ENCODE measurements around the gene SLC37A1. TPM values are rescaled to one million over a fixed set of nuclear protein-coding genes. Genes with fewer than 3 reads are reported as not detected.

Gene SLC37A1
- total and polyA plus RNA-seq, 8 donors, result 8.9 to 26.8 (median 10.5) TPM

DNA sequence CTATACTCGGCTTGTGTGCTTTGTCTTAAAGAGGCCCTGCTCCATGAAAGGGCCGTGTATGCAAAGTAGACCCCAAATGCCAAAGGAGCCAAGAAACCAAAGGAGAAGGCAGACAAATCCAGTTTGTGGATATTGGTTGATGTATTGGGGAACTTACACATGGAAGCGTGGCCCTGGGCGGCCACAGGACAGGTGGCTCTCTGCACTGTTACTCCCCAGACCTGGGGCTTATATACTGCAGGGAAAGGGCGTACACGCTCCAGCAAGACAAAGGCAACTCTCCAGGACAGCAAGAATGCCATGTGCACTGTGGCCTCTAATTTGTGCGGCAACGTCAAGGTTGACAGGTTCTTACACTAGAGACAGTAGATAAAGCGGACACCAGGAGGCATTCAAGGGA is 42.4 kb upstream of the SLC37A1 start:
- Histone ChIP-seq H3K36me3 (no peaks in the 10 kb centered on the region), H3K27me3 (no peaks in the 10 kb centered on the region), H3K4me3 (no peak overlapping the region), H3K27ac (no peak overlapping the region), H3K4me1 (peaks cover 0 to 7% of the 10 kb centered on the region in 2 donors), H3K9me3 (no peaks in the 10 kb centered on the region)
- ATAC-seq, result no peak
- intact Hi-C loops (cut with DNase I), result no loop called here
- DNase-seq, result no peak
- TF ChIP-seq, protein P1, sequence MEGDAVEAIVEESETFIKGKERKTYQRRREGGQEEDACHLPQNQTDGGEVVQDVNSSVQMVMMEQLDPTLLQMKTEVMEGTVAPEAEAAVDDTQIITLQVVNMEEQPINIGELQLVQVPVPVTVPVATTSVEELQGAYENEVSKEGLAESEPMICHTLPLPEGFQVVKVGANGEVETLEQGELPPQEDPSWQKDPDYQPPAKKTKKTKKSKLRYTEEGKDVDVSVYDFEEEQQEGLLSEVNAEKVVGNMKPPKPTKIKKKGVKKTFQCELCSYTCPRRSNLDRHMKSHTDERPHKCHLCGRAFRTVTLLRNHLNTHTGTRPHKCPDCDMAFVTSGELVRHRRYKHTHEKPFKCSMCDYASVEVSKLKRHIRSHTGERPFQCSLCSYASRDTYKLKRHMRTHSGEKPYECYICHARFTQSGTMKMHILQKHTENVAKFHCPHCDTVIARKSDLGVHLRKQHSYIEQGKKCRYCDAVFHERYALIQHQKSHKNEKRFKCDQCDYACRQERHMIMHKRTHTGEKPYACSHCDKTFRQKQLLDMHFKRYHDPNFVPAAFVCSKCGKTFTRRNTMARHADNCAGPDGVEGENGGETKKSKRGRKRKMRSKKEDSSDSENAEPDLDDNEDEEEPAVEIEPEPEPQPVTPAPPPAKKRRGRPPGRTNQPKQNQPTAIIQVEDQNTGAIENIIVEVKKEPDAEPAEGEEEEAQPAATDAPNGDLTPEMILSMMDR (IDR thresholded peaks at IDR 0.05), result no peak

DNA sequence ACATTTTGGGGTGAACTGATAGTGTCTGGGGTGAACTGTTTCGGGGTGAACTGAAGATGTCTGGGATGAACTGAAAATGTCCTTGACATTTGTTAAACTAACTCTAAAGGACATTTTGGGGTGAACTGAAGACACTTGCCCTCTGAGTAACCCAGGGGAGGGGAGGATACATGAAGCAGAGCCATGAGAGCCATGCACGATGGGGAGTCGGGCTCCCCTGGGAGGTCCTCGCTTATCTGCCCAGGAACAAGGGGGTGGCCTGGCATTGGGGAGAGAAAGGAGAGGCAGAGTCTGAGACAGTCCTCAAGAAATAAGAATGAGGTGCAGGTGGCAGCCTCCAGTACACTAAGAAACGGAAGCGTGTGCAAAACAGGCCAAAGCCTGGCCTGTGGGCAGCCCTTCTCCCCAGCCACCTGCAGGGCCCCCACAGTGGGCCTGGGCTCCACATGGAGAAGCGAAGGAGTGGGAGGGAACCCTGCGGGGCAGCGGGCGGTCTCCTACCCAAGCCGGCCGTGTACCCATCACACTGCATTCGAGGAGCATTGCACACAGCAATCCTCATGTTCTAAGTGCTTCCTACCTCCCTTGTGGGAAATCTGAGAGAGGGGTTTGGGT is 41.8 kb upstream of the SLC37A1 start:
- H3K9me3 ChIP-seq, result no peaks in the 10 kb centered on the region
- H3K4me3 ChIP-seq, result no peak overlapping the region
- H3K36me3 ChIP-seq, result no peaks in the 10 kb centered on the region
- ATAC-seq (no peak), DNase-seq (no peak)
- no peaks in the 10 kb centered on the region for H3K27me3 ChIP-seq
- peaks cover 0 to 7% of the 10 kb centered on the region in 2 donors for H3K4me1 ChIP-seq
- H3K27ac ChIP-seq, result no peak overlapping the region
- intact Hi-C loops (cut with DNase I), result no loop called here
- TF ChIP-seq, protein P1 (IDR thresholded peaks at IDR 0.05), result no peak

DNA sequence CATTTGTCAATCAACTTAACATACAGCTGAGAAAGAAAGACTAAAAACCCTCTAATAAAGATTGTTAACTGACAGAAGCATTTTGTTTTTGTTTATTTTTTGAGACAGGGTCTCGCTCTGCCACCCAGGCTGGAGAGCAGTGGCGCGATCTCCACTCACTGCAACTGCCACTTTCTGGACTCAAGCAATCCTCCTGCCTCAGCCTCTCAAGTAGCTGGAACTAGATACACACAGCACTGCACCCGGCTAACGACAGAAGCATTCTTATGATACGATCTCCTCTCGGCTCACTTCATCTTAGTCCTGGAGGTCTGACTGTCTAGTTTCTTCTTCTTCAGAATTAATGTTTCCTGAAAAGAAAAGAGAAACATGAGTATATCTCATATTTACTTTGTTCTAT is 41.1 kb upstream of the SLC37A1 start:
- Histone ChIP-seq H3K9me3 (no peaks in the 10 kb centered on the region), H3K27ac (no peak overlapping the region), H3K4me3 (no peak overlapping the region), H3K36me3 (no peaks in the 10 kb centered on the region), H3K4me1 (peaks cover 0 to 7% of the 10 kb centered on the region in 2 donors), H3K27me3 (no peaks in the 10 kb centered on the region)
- DNase-seq (no peak), ATAC-seq (no peak)
- intact Hi-C loops (cut with DNase I), result no loop called here
- TF ChIP-seq, protein P1 (IDR thresholded peaks at IDR 0.05), result no peak

DNA sequence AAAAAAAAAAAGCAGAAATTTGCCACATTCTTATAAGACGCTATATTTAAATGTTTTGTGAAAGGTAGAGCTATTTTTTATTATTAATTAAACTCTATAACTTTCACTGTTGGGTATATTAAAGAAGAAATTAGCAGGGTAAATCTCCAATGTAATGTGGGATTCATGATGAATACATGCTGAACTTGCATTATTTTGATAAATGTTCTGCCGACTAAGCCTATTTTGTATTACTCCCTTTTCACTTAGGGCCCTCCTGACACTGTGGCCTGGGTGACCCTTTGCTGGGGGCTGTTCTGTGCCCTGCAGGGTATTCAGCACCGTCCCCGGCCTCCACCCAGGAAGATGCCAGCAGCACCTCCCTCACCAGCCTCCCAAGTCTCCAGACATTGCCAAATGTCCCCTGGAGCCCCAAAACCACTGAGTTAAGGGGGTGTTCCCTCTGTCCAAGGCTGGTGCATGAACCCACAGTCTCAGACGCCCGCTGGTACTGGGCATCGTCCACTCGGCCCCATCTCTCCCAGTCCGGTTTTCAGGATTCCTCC is 40.1 kb upstream of the SLC37A1 start:
- no peak for DNase-seq
- TF ChIP-seq, protein P1 (IDR thresholded peaks at IDR 0.05), result no peak
- Histone ChIP-seq H3K27me3 (no peaks in the 10 kb centered on the region), H3K27ac (no peak overlapping the region), H3K4me3 (no peak overlapping the region), H3K4me1 (peaks cover 0 to 7% of the 10 kb centered on the region in 2 donors), H3K9me3 (no peaks in the 10 kb centered on the region), H3K36me3 (no peaks in the 10 kb centered on the region)
- intact Hi-C loops (cut with DNase I), result no loop called here
- ATAC-seq, result no peak

DNA sequence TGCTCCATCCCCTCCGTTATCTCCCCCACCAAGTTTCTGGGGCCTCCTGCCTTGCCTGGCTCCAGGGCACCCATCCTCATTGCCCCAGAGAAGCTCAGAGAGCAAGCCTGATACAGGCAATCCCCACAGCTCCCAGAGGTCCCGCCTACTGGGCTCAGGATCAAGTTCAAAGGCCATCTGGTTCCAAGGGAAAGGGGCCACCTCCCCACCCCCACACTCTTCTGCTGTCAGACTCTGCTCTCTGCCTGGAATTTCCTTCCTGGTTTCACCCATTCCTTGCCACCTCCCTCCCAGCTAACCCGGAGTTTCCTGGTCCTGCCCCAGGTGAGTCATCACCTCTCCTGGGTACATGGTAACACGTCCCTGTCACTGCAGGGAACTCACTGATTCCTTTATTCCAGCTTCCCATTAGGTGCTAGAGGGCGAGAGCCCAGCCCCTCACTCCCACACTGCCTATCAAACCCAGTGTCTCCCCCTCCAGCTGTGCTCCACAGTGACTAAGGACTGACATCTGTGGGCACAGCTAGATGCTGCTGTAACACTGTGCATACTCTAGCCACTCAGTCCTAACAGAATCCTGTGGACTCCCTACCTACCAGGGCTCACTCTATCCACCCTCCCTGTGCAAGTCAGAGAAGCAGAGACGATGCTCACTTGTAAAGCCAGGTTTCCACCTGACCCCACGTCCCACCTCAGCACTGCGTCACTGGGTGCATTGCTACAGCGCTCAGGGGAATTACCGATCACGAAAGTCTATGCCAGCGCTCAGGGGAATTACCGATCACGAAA is 39.4 kb upstream of the SLC37A1 start:
- Histone ChIP-seq H3K4me3 (no peak overlapping the region), H3K27me3 (no peaks in the 10 kb centered on the region), H3K9me3 (no peaks in the 10 kb centered on the region), H3K36me3 (no peaks in the 10 kb centered on the region), H3K27ac (peak overlapping the region in 1 of 2 donors; percentile 41), H3K4me1 (peaks cover 0 to 7% of the 10 kb centered on the region in 2 donors)
- TF ChIP-seq, protein P1 (IDR thresholded peaks at IDR 0.05), result no peak
- peak in 1 of 4 donors; percentile 69 for DNase-seq
- intact Hi-C loops (cut with DNase I), result no loop called here
- peak; percentile 97 for ATAC-seq
